IPS DF 19.7 (cell line): Measurements from ENCODE around the gene DACT1.

Experiments used
- DNase-seq: peaks from one replicate; pipeline ENCODE4 v3.0.0-alpha.2; 2013; ENCODE audit warnings: low read depth, low spot score

DACT1 gene

GRCh38 chr14:58635091-58635830, 2.5 kb upstream of the DACT1 start:
- DNase-seq = no peak

DNA sequence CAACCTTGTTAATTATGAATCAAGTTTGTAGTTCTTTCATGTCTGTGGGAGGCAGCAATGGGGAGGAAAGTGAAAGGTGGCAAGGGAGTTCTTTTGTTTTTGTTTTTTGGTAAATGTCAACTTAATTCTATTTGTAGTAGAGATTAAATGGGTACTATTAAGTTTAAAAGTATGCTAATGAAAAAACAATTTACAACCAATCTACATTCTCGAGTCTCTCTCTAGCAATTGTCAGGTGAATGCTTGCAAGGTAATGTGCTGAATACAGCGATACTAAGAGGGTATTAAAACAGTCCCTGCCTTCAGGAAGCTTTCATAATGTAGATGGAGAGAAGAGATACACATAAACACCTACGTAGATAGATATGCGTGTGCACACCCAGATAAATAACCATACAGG, 1.6 kb upstream of the DACT1 start:
- DNase-seq = no peak

DNA sequence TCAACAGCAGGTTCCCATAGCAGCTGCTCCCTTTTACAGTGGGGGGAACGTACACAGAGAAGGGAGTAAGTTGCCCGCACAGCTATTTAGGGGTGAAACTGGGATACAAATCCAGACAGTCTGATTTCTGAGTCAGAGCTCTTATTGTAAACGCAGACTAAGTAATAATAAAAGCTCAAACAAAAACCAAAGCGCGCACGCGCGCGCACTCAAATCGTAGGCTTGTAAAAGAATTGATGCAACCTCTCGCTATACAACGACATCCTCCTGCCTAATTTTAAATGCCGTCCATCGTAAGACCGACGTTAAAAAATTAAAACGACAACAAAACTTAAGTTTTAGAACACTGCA, 747 bp upstream of the DACT1 start:
- no peak for DNase-seq

GRCh38 chr14:58638231-58639197, 752 bp downstream of the DACT1 start:
- DNase-seq = no peak

DNA sequence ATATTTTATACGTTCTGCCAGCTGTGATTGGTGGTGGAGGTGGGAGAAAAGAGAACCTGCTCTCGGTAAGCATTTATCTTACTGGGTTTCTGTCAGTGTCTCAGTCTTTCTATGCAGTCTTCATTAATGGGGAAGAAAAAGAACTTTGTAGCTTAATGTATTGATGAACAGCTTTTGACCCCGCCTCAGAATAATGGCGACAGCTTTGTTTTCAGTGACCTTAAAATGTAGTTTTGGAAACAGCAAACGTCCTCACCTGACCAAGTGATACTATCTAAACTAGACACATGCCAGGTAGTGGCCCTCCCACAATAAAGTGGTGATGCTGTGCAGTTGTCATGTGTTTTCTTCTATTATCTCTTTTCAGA, 1.4 kb downstream of the DACT1 start:
- no peak for DNase-seq

DNA sequence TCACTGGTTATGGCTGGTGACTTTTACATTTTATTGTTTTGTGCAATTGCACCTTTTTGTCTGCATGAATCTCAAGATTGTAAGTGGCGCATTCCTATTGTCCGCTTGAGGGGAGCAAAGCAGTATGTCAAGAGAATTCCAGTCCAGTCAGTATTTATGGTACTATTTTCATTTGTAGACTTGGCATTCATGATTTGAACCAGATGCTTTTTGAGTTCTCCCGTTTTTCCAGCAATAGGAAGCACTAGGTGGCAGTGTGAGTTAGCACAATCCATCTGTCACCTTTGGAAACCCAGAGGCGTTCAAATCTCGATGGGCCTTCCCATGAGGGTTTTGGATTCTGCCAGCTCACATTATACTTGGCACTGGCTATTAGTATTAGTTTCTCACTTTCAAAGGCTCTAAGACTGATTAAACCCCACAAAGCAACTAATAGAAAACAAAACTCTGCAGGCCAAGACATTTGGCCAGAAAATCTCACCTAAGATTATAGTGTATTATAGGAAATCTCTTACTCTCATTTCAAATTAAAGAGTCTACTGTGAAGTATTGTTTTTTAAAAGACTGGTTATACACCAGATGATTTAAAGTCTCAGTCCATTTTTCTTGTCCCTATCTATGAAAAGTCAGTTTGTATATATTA, 2.2 kb downstream of the DACT1 start:
- no peak for DNase-seq

DNA sequence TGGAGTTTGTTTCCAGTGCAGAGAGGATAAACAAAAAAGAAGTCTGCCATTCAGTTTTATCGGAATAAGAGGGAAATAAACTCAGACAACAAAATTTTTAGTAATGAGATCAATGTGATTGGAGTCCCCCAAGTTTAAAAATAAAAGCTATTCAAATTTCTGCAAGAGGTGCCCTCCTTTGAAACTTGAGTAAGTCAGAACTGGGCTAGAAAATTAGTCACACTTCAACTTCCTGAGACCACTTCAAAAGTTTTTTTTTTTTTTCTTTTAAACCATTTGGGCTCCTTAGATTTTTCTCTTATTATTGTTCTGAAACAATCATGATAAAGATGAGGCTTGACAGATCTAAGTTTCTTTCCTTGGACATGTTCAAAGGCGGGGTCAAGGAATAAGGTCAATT, 3.2 kb downstream of the DACT1 start:
- no peak for DNase-seq

DNA sequence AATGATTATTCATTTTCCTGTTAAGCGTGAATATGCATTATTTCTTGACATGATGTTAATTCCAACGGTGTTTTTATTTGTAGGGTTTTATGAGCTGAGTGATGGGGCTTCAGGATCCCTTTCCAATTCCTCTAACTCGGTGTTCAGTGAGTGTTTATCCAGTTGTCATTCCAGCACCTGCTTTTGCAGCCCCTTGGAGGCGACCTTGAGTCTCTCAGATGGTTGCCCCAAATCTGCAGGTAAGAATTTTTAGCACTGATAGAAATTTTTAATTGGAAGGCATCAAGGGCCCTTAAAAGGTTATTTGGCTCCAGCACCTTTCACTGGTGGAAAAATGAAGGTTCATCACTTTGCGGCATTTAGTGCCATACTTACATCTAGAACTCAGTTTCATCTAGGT, 3.7 kb downstream of the DACT1 start:
- no peak for DNase-seq

DNA sequence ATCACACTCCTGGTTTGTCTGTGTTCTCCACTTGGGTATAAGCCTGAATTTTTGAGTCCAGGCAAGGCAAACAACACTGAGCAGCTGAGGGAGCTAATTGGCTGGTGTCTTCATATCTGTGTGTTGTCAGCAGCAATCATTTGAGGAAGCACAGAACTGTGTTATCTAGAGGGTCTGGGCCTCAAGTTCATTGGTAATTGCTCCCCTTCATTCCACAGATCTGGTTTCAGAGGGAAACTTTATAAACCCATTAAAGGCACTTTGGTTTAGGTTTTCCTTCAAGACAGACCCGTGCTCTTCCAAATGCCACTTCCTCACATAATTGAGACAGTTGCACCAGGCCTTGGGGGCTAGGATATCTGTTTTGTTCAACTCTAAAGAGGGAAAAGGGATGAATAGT, 5.6 kb downstream of the DACT1 start:
- no peak for DNase-seq

DNA sequence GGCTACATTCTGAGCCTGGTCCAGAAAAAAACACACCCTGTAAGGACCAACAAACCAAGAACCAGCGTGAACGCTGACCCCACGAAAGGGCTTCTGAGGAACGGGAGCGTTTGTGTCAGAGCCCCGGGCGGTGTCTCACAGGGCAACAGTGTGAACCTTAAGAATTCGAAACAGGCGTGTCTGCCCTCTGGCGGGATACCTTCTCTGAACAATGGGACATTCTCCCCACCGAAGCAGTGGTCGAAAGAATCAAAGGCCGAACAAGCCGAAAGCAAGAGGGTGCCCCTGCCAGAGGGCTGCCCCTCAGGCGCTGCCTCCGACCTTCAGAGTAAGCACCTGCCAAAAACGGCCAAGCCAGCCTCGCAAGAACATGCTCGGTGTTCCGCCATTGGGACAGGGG, 7.9 kb downstream of the DACT1 start:
- no peak for DNase-seq

GRCh38 chr14:58646479-58646878, 8.7 kb downstream of the DACT1 start:
- DNase-seq = no peak

GRCh38 chr14:58647777-58648176, 10.0 kb downstream of the DACT1 start:
- no peak for DNase-seq

GRCh38 chr14:58650857-58651256, 13.1 kb downstream of the DACT1 start:
- DNase-seq = no peak

DNA sequence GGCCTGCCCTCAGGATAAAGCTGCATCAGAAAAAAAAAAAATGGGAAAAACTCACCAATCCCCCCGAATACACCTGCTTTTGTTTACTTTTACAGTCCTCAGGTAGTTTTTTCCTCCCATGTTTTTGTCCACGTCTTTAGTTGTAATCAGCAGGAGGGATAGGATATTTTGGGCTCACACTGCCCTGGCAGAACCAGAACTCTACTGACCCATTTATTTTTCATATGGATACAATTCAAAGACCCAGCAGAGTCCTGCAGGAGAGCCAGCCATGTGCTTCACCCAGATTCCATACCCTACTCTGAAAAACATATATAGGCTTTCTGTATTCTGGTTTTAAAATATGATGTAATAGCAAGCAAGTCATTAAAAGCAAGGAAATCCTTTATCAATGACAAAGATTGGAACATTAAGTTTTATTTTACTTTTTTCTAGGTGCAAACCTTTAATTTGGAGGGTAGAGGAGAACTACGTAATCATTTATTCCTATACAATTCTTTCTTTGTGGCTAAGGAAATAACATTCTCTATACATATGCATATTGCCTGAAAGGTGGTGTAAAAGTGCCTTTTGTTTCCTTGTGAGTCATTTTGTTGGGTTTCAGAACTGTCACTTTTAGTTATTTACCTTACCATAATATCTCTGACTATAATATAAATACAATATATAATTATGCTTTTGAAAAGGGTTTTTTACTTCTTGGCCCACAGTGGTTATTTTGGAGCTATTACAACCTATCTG, 19.1 kb downstream of the DACT1 start:
- no peak for DNase-seq

- DNase-seq = no peak
These were observed 21.3 kb downstream of the DACT1 start for GRCh38 chr14:58659061-58659460.

GRCh38 chr14:58659846-58660245, 22.1 kb downstream of the DACT1 start:
- DNase-seq = no peak

DNA sequence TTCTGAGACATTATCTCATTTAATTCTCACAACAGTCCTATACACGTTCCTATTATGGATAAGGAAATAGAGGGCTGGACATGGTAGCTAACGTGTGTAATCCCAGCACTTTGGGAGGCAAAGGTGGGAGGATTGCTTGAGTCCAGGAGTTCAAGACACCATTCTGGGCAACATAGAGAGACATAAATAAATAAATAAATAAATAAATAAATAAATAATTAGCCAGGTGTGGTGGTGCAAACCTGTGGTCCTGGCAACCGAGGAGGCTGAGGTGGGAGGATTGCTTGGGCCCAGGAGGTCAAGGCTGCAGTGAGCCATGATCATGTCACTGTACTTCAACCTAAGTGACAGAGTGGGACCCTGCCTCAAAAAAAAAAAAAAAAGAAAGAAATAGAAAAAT, 22.6 kb downstream of the DACT1 start:
- DNase-seq = no peak

DNA sequence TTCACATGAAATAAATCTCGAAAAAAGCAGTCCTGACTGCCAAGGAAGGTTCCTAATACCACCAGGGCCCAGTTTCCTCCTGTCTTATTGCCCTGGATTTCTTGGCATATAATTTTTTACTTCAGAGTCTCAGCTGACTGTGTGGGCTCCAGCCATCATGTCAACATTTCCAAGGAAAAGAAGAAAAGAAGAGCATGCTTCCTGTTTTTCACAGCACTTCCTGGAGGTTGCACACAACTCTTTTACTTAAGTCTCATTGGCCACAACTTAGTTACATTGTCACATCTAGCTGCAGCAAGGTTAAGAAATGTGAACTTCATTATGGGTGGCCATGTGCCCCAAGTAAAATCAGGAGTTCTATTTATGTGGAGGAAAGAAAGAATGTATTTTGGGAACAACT, 24.3 kb downstream of the DACT1 start:
- DNase-seq = no peak

- DNase-seq = no peak
These were observed 25.0 kb downstream of the DACT1 start for GRCh38 chr14:58662759-58663158.

- peak; percentile 59 for DNase-seq
These were observed 25.8 kb downstream of the DACT1 start for GRCh38 chr14:58663494-58664111.

- DNase-seq = no peak
These were observed 28.2 kb downstream of the DACT1 start for GRCh38 chr14:58665773-58666500.
